GM21786 (cell line): ENCODE data around the gene ZNF423.

ENCODE experiments used
- ATAC-seq: cut with Tn5 transposase; IDR thresholded peaks from one replicate; pipeline ENCODE4 v1.9.1; 2021; ENCODE audit not compliant: unreplicated experiment

ZNF423 gene

GRCh38 chr16:49543631-49543946 lies 312.3 kb downstream of the ZNF423 start:
- ATAC-seq: no peak

DNA sequence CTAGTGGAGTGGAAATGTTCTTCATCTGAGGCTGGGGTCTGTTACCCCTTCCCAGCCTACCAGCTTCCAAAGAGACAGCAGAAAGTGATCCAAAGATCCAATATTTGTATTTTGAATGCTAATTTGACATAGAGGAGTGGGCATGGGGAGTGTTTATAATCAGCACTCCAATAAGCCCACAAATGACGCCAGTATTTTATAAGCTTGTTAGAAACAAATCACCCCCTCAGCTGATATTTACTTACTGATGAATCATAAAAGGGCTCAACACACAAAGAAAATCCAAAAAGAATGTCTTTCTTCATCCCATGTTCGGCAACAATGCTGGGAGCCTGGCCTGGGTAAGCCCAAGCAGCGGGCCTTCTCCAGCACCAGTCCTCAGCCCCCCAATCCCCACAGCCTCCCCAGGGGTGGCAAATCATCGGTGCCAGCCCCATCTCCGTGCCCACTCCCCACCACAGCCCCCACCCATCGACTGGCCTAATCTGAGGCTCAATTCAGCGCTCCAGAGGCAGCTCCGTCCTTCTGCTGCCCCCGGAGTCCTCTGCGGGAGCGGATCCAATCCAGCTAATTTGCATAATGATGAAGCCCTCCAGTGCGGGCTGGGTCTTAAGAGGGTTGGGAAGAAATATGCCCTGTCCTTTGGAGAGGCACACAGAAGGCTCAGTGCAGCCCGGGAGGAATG lies 312.8 kb downstream of the ZNF423 start:
- no peak for ATAC-seq

- ATAC-seq: no peak
These were observed 313.5 kb downstream of the ZNF423 start for GRCh38 chr16:49542391-49542891.

DNA sequence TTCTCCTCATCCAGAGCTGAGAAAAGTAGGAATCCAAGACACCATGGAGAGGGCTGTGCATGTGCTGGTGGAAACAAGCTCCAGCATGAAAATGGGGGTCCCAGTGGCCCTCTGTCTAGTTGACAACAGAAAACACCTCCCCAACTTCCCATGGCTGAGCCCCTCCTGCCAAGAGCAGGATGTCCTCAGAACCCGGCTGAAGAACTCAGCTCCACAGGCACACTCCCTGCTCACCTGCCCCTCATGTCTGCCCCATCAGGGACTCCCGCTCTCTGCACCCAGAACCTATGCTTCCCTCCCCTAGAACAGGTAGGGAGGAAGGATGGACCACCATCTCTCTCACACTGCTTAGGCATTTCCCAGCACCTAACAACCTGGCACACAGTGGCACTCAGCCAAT lies 315.1 kb downstream of the ZNF423 start:
- no peak for ATAC-seq

DNA sequence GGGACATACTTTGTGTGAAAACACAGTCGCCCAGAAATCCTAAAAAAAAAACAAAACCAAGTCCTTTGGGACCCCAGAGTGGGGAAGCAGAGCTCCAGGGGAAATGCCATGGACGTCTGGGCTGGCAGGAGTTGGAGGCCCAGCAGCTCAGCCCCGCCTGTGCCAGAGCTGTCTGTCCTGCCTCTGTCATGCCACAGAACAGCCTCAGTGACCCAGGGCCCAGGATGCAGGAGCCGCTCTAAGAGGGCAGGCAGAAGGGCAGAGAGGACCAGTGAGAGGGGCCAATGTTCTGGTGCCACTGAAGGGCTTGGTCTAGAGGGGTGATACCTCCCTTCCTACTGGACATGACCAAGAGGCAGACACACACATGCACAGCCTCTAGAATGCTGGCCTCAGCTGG lies 316.2 kb downstream of the ZNF423 start:
- ATAC-seq: no peak

- ATAC-seq: no peak
These were observed 317.9 kb downstream of the ZNF423 start for GRCh38 chr16:49537924-49538459.

DNA sequence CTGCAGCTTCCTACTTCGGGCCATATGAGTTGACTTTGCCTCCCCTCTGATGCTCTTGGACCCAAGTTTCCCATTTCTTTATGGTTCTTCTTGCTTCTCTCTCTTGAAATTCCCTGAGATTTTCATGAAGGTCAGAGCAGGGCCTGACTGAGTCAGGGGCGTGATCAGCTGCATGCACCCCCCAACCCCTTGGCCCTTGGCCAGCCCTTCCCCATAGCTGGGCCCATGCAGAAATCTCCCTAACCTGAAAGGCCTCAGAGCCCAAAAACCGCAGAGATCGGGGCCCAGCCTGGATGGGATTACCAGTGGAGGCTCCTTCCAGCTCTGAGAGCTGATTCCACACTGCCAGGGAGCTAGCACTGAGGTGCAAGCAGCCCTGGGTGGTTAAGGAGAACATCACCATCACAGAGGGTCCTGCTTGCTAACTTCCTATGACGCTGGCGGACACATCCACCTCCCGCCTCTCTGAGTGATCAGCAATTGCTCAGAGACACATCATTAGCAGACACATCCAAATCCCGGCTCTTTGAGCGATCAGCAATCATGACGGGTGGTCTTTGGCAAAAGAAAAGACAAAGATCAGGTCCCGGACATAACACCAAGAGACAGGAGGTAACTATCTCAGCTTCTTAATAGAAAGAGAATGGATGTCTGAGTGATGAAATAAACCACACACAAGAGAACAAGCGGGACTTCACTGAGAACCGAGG lies 320.9 kb downstream of the ZNF423 start:
- ATAC-seq: no peak

GRCh38 chr16:49533422-49533821 lies 322.5 kb downstream of the ZNF423 start:
- ATAC-seq: no peak

GRCh38 chr16:49532873-49533272 lies 323.0 kb downstream of the ZNF423 start:
- no peak for ATAC-seq

DNA sequence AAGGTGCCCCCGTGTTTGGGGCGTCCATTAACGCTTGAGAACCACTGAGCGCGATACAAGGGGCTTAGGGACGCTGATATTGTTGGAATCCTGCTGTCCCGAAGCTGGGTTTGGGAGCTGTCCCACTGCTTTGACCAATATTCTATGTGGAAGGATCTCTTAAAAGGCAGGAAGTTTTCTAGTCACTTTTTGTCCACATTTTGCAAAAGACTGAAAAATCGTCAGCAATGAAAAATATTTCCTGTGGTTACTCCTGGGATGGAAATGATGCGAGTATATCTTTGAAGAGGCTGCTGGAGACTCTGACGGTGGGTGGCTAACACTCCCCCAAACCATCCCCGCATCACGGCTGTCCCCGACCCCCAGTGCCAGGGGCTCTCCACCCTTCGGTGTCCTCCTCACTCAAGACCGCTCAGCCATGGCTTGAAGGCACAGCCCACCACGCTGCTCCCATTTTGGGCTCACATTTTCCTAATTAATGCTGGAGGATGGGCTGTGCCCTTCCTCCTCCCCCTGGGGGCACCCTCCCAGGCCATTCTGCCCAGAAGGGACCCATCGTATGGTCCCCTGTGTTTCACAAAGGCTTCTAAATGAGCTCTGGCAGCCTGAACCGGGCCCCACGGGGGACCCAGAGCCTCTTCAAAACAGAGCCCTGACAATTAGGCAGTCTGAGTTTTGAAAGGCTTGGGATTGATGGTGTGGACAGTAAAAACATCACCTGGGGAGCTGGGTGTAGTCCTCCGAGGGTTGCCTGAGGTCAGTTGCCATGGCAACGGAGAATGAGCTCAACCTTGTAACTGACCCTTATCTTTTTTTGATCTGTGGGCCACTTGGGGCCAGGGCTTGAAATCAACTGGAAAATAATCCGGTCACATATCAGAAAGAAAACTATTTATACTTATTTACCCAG lies 323.7 kb downstream of the ZNF423 start:
- ATAC-seq: no peak

DNA sequence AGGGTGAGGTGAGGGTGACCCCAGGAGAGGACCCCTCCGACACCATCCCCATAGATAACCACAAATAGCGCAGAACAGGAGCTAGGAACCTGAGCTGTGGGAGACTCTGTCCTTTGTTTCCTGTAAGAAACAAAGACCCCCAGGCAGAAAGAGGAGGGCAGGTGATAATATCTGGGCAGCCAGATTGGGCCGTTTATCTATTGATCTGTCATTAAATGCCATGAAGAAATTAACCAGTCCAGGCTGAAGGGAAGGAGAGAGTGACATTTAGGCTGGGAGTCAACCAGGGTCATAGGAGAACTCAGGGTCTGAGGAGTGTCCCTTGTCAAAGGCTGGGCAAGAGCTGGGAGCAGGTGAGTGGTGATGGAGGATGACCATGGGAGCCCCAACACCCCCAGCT lies 324.5 kb downstream of the ZNF423 start:
- ATAC-seq: no peak

GRCh38 chr16:49530427-49530970 lies 325.4 kb downstream of the ZNF423 start:
- ATAC-seq: no peak

GRCh38 chr16:49529411-49530045 lies 326.4 kb downstream of the ZNF423 start:
- ATAC-seq: no peak

GRCh38 chr16:49528866-49529288 lies 327.0 kb downstream of the ZNF423 start:
- no peak for ATAC-seq

DNA sequence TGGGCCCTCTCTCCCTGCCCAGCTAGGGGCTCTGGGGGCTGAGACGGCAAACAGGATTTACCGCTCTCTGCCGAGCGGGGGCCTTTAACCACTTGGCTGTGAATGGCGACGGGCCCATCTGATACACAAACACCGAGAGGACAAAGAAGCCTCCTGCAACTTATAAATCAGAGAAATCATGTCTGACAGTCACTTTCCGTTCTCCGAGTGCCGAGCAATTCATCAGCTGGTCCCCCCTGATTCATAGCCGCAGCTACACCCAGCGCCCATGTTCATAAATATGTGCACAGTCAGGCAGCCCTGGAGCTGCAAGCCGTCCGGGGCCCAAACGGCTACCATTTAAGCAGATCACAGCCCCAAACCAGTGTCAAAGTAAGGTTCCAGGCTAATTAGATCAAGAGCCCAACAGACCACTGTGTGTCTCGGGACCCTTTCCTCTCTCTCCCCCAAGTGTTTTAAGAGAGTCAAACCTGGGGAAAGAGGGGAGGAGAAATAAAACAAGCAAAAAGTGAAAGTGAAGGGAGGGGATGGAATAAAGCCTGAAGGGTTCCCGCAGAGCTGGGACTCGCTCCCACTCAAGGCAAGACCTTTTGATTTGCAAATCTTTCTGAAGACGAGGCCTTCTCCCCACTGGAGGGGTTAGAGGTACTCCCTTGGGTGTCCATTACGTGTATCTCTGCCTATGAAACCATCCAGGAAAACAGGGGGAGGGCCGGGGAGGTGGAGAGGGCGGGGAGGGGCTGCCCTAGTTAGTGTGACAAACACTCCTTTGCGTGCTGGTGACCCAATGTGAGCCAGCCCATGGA lies 327.6 kb downstream of the ZNF423 start:
- ATAC-seq: no peak

- ATAC-seq: no peak
These were observed 328.3 kb downstream of the ZNF423 start for GRCh38 chr16:49527611-49528010.

DNA sequence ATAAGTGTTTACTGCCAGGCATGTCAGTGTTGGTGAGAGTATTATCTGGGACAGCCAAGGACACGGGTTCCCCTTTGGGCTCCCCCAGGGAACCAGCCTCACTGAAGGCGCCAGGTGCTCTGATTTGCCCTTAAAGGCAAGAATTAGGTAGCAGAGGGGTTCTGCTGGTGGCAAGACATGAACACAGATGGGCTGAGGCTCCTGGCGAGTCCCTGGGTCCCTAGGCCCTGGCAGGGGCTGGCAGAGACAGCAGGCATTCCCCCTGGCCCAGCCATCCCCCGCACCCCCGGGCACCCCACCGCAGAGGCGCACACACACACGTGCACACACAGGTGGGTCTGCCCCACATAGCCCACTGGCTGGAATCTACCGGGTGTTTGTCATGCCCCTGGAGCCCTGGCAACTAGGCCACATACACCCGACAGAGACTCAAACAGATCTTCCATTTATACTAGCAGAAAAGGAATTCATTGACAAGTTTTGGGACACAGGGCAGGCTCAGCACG lies 329.0 kb downstream of the ZNF423 start:
- no peak for ATAC-seq

DNA sequence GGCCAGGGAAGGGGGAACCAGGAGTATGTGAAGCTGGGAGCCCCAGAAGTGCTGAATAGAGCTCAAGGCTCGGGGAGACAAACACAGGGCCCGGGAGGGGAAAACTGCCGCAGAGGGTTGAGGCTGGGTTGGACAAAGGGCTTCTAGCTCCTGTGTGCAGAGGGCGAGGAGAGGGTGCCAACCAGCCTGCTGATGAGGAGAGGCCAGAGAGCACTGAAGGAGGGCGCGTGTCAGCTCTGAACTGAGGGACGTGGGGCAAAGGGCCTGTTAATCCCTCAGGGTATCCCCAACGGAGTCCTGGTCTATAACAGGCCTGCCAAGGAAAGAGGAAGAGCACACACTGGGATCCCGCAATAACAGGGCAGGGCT lies 331.0 kb downstream of the ZNF423 start:
- ATAC-seq: no peak

DNA sequence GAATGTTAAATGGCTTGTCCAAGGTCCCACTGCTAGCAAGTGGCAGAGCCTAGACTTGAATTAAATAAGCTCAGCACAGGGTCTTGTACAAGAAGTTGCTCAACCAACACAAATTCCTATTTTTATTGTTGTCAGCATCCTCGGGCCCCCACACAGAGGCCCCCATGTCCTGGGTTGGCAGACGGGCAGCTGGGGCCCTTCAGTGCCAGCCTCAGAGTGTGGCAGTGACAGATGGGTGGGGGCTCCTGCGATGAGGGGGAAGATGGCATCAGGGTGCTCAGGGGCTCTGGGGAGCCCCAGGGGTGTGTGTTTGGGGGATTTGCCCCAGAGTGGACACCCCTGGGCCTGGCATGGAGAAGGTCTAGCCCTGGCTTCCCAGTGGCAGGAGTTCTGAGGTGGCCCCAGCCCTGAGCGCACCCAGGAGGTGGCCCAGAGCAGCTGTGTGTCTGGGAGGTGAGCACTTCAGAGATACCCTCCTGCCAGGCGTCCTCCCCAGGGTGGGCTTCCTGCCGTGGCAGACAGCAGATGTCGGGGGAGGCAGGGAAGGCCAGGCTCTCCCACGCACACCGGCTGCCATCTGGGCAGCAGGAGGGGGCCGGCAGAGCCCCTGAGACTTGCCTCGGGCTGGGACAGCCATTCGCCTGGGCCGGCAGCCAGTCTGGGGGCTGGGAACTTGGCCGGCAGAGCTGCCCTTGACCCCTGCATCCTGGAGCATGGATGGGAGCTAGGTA lies 331.5 kb downstream of the ZNF423 start:
- no peak for ATAC-seq
